DMS114 treated with DMSO at 0.1 percent for 48 hours (cell line): Measurements from ENCODE around the gene LBX1.

Experiments used
- DNase-seq: peaks from one replicate; lab custom pipeline; 2025; ENCODE audit not compliant: unreplicated experiment; lab: John Stamatoyannopoulos, UW

LBX1 gene

DNA sequence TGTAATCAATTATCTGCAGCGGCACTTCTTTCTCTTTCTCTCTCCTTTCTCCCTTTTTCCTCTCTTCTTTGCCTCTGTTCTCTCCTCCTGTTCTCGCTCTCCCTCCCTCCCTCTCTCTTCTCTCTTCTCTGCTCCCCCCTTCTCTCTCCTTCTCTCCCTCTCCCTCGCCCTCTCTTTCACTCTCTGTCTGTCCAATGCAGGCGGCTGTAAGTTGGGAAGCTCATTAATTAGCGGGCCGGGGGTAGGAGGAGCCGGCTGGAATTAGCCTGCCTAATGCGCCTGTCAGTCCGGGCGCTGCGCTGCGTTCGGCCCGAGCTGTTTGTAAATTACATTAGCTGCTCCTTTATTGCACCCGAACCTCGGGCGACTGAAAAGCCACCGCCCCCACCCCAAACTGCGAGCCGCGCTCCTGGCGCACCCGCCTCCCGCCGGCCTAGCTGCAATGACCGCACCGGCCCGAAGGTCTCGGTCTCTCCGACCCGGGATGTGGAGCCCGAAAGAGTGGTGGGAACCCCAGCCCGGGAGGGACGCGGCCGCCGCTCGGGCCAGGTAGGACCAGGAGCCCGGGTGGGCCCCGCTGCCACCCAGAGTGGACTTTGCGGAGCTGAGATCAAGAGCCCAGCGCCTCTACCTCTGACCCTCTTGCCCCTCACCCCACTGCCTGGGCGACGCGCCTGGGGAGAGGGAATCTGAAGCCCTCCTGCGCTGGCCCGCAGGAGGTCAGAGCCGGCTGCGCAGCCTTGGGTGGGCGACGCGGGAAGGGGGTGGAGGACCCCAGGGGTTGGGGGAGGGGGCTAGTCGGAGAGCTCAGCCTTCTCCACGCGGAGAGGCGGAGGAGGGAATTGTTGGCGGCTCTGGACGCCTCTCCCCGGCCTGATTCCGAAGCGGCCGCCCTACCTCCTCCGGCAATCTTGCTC lies at the start of gene LBX1:
Gene LBX1 (minus strand): TSS at position 198 of the 917 bp plus-strand sequence. CDS start 648 bp downstream, outside the sequence.
- DNase-seq: no peak

DNA sequence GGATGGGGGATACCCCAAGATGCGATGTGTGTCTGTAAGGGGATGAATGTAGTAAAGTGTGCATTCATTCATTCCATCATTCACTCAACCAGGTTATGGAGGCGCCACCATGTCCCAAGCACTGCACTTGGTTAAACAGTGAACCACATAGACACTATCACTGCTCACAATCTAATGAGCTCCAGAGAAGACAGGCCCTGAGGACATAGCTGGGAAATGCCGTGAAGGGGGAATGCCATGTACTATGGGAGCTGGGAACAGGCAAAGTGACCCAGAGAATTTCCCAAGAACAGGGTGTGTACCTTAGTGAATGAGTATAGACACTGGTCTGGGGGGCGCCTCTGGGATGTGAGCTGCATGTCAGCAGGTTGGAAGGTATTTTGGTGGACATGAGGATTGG lies 44.5 kb upstream of the LBX1 start:
- no peak for DNase-seq

DNA sequence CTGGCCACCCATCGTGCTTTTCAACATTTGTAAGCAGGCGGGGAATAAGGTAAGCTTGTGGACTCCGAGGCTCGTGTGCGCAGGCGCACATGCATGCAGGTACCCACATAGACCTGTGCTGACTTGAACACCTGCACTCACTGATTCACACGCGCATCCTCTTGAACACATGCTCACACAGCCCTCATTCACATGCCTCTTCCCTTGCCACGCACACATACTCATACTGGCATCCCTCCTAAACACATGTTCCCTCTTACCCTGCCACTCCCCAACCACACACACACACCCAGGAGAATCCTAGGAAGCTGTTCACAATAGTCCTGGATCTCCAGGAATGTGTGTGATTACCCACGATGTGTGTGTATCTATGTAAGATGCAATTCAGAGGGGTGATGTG lies 44.1 kb upstream of the LBX1 start:
- DNase-seq: no peak

DNA sequence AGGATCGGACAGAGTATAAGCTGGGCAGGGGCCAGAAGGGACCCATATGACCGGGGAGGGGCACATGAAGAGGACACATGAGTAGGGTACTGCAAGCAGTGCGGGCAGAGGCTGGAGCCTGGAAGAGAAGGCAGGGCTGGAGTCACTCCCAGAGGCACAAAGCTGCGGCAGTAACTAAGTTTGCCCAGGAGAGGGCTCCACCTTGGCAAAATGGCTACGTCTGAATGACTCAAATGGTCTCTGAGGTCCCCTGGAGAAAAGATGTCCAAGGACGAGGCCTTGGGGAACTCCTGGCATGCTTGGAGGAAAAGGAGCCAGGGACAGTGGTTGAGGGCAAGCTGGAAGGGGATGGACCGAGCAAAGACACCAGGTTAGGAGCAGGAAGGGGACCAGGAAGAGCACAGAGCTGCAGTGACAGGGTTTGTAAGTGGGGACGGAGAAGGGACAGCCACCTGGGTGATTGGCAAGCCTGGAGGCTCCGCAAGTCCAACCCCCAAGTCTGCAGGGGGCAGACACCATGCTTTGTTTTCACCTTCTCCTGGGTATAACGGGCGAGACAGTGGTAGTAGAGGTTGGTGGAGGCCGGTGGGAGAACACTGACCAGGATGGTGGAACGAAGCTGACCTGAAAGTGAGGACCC lies 43.1 kb upstream of the LBX1 start:
- DNase-seq: peak; percentile 58

DNA sequence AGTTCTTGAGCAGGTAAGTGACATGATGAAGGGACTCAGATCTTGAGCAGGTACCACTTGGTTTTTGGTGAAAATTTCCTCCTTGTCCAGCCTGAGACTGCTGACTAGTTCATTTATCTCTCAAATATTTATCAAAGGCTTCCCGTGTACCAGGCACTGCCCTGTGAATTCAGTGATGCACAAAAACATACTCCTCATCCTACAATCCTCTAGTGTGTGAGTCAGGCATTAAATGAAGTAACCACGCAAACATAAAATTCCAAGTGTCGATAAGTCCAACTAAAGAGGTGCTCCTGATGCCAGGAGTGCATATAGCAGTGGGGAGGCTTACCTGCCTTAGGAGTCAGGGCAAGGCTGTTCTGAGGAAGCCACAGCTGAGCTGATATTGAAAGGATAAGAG lies 41.5 kb upstream of the LBX1 start:
- DNase-seq: no peak

GRCh38 chr10:101267776-101268175 lies 38.5 kb upstream of the LBX1 start:
- DNase-seq: no peak

DNA sequence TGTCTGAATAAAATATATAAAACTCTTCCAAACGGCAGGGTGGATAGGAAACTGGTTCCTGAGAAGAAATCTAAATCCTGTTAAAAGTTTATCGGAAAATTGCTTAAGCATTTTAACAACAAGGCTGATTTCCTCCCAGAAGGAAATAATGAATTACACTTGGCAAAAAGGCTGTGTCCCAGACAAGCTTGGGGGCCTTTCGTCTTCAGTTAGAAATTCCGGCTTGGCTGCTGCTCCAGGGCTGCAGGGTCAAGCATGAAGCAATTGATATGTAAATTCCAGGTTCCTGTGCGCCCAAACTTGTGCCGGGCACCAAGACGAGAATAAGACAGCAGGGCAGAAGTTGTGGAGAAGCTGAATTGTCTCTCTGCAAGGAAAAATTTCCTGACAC lies 38.0 kb upstream of the LBX1 start:
- DNase-seq: no peak

DNA sequence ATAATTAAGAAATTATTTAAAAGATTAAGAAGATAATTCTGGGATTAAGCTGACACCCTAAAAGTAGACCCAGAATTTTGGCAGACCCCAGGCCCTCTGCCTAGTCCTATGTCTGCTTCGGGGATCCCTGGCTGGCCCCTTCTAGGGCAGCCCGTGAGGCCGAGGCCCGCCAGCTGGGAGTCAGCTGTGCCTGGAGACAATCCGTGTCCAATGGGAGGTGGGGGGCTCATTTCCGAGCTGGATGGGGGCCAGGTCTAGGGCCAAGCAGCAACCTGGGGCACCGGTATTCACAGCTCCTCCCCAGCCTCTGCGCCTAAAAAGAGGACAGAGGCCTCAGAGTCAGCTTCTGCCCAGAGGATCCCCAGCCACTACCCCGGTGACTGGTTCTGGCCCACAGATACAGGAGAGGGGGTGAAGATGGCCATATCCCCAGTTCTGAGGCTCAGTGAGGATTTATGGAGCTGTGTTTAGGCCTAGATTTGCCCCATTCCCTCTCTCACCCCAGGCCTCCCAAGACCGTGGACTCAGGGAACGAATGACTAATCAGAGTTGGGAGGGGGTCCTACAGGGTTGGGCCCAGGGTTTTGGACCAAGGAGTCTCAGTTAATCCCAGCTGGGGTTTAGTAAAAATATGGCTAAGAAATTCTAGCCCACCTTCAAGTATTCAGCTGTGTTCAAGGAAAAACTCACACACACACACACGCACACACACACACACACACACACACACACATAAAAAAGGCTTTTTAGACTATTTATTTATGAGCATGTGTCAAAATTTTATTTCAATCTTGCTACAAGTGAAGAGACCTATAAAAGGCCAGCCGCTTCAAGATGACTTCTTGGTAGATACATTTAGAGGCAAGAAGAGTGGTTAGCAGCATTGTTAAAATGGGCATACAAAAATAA lies 37.4 kb upstream of the LBX1 start:
- no peak for DNase-seq

GRCh38 chr10:101263150-101263752 lies 34.0 kb upstream of the LBX1 start:
- no peak for DNase-seq

GRCh38 chr10:101262147-101262546 lies 32.9 kb upstream of the LBX1 start:
- DNase-seq: no peak

DNA sequence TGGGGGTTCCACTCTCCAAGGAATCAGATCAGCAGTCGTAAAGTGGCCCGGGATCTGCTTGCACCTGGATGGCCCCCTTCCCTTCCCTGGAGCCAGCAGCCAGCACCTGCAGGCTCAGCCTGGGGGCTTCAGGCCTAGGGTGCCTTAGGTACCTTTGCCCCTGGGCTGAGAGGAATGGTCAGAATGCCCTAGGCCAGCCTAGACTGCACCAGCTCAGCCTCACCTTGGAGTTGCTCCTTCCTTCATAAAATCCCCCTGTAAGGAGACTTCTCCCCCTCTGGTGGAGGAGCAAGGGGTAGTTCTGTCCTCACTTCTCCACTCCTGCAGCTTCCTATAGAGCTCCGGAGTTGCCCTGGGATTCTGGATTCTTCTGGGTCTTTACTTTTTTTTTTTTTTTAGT lies 32.4 kb upstream of the LBX1 start:
- no peak for DNase-seq

DNA sequence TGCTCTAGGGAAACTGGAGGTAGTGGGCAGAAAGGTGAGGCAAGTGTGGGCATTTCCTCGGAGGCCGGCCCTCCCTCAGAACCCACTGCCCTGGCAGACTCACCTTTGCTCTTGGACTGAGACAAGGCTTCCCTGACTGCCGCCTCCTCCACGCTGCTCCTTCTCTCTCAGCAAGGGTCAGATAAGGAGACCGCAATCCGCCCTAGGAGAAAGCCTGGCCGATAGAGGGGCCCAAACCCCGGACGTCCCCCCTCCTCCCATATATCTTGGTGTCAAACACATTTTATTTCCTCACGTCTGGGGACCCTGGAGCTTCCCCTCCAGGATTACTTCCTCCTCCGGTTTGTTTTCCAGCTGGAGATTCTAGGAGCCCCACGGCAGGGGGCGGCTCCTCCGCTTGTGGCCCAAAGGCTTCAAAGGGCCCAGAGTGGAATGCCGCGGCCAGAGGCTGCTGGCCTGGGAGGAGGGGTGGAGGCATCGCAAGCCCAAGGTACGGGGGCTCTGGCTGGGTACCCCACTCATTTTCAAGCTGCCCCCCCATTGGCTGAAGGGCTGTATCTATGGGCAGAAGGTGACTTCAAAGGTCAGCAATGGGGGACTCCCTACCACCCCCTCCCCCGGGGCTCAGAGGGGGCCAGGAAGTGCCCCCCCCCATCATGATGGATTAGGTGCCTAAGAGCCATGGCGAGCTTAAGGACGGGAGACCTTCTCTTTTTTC lies 31.7 kb upstream of the LBX1 start:
- no peak for DNase-seq

DNA sequence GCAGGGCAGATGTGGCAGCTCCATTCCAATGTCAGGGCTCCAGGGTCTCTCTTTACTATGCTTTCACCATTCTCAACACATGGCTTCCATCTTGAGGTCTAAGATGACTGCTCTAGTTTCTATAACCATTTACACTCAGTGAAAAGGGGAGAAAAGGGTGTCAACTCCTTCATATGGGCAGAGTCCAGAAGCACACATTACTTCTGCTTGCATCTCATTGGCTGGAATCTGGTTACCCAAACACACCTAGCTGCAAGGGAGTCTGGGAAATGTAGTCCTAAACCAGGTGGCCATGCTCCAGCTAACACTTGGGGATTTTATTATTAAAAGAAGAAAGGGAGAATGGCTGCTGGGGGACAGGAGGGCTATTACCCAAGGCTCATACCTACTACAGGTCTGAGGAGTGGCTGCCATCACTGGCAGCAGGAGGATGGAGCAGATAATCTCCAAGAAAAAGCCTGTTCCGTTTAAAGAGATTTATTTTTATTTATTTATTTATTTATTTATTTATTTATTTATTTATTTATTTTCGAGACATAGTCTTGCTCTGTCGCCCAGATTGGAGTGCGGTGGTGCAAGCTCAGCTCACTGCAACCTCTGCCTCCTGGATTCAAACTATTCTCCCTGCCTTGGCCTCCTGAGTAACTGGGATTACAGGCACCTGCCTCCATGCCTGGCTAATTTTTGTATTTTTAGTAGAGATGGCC lies 29.1 kb upstream of the LBX1 start:
- no peak for DNase-seq

GRCh38 chr10:101257491-101257890 lies 28.2 kb upstream of the LBX1 start:
- no peak for DNase-seq

- DNase-seq: no peak
Measured at GRCh38 chr10:101257084-101257483, 27.8 kb upstream of the LBX1 start.

DNA sequence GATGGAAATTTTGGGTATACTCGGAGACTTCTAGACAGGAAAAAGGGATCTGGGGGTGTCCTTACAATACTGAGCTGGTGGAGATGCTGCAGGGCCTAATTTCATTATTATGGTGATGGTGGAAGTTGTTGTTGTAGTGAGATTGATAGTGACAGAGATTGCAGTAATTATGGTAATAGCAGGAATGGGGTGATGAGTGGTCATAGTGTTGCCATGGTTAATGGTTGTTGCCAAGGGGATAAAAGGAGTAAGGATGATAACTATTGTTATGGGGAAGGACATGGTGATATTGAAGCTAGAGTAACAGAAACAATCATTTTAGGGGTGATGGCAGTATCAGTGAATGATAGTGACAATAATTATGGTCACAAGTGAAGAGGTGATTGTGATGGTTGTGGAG lies 27.1 kb upstream of the LBX1 start:
- DNase-seq: no peak

DNA sequence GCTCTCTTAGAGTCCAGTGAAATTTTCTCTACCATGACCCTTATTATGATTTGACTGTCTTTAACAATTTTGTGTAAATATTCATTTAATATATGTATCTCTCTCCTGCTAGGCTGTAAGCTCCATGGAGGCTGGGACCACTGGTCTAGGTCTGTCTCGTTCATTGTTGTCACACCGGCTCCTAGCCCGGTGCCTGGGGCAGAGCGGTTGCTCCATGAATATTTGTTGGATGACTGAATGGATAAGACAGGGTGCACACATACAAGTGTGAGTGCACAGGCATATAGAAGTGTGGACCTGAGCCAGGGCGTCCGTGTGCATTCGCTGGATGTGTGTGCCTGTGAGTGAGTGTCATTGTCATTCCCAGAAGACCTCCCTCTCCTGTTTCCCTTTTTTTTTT lies 20.9 kb upstream of the LBX1 start:
- DNase-seq: no peak

- DNase-seq: no peak
Measured at GRCh38 chr10:101249171-101249581, 19.9 kb upstream of the LBX1 start.

GRCh38 chr10:101246639-101247038 lies 17.4 kb upstream of the LBX1 start:
- no peak for DNase-seq
